Activated naive CD8-positive, alpha-beta T cell treated with anti-CD3 and anti-CD28 coated beads for 36 hours (primary cell): ENCODE measurements around the gene CSTPP1. TPM values are rescaled to one million over a fixed set of nuclear protein-coding genes. Genes with fewer than 3 reads are reported as not detected.
"Not testable (repeated sequence)": the region's sequence is repeated elsewhere in the genome, so short reads cannot be mapped to it uniquely, and the experiment has no call there.

Experiments used
- DNase-seq: peaks from one replicate; pipeline ENCODE4 v3.0.0; 2021
- H3K27ac Mint-ChIP-seq: one replicate; pipeline ENCODE4 v1.8.0; 2022; ENCODE audit warnings: mild to moderate bottlenecking, moderate library complexity, mixed read lengths
- H3K27me3 Mint-ChIP-seq: one replicate; pipeline ENCODE4 v1.8.0; 2022; ENCODE audit warnings: mild to moderate bottlenecking, mixed read lengths
- H3K36me3 Mint-ChIP-seq: one replicate; pipeline ENCODE4 v1.8.0; 2021; ENCODE audit warnings: mild to moderate bottlenecking, mixed read lengths
- H3K4me1 Mint-ChIP-seq: one replicate; pipeline ENCODE4 v1.8.0; 2021; ENCODE audit warnings: mixed read lengths
- H3K4me3 Mint-ChIP-seq: one replicate; pipeline ENCODE4 v1.8.0; 2022; ENCODE audit warnings: mild to moderate bottlenecking, moderate library complexity, mixed read lengths
- H3K9me3 Mint-ChIP-seq: one replicate; pipeline ENCODE4 v1.8.0; 2022; ENCODE audit warnings: mixed read lengths
- total RNA-seq, 2 experiments: library from RNA; stranded (reverse); gene quantifications; one replicate each; pipeline ENCODE4 v1.2.3, GENCODE V29; 2021

Gene CSTPP1
- total RNA-seq, 2 experiments from 2014 or later, result 13.0 to 15.0 TPM

- H3K4me3 Mint-ChIP-seq, H3K9me3 Mint-ChIP-seq, H3K27me3 Mint-ChIP-seq, H3K27ac Mint-ChIP-seq, H3K36me3 Mint-ChIP-seq, DNase-seq: not testable (repeated sequence)
- H3K4me1 Mint-ChIP-seq, result peaks cover 13% of the 10 kb centered on the region
Observed at GRCh38 chr11:47098223-47098622, 161.7 kb downstream of the CSTPP1 start.

- no peaks in the 10 kb centered on the region for H3K36me3 Mint-ChIP-seq
- H3K27me3 Mint-ChIP-seq, result no peaks in the 10 kb centered on the region
- DNase-seq, result no peak
- H3K4me1 Mint-ChIP-seq, result peaks cover 13% of the 10 kb centered on the region
- H3K27ac Mint-ChIP-seq, result no peak overlapping the region
- H3K4me3 Mint-ChIP-seq, result no peak overlapping the region
- H3K9me3 Mint-ChIP-seq, result no peaks in the 10 kb centered on the region
Observed at GRCh38 chr11:47099214-47099917, 162.8 kb downstream of the CSTPP1 start.

DNA sequence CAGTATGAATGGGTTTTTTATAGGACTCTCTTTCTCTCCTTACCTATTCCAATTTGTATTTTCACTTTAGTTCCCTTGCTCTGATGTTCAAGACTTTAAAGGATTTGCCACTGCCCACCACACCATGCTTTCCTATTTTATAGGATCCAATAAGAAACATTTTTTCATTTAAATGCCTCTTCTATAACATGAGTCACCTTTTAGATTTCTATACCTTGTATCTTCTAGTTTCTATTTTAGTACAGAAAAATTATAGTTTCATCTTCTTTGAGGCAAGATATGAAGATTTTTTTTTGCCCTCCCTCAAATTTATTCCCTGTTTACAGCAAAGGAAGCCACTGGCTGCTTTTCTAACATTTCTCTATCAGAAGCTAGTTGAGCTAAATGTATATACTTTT is 163.4 kb downstream of the CSTPP1 start:
- Mint-ChIP-seq H3K4me3 (no peak overlapping the region), H3K36me3 (no peaks in the 10 kb centered on the region), H3K27ac (peak overlapping the region; percentile 14), H3K9me3 (no peaks in the 10 kb centered on the region), H3K4me1 (peaks cover 13% of the 10 kb centered on the region), H3K27me3 (no peaks in the 10 kb centered on the region)
- no peak for DNase-seq

GRCh38 chr11:47101406-47101805 is 164.8 kb downstream of the CSTPP1 start:
- H3K27ac Mint-ChIP-seq, result no peak overlapping the region
- H3K4me3 Mint-ChIP-seq, result no peak overlapping the region
- no peaks in the 10 kb centered on the region for H3K27me3 Mint-ChIP-seq
- no peaks in the 10 kb centered on the region for H3K9me3 Mint-ChIP-seq
- peaks cover 13% of the 10 kb centered on the region for H3K4me1 Mint-ChIP-seq
- DNase-seq, result no peak
- no peaks in the 10 kb centered on the region for H3K36me3 Mint-ChIP-seq

DNA sequence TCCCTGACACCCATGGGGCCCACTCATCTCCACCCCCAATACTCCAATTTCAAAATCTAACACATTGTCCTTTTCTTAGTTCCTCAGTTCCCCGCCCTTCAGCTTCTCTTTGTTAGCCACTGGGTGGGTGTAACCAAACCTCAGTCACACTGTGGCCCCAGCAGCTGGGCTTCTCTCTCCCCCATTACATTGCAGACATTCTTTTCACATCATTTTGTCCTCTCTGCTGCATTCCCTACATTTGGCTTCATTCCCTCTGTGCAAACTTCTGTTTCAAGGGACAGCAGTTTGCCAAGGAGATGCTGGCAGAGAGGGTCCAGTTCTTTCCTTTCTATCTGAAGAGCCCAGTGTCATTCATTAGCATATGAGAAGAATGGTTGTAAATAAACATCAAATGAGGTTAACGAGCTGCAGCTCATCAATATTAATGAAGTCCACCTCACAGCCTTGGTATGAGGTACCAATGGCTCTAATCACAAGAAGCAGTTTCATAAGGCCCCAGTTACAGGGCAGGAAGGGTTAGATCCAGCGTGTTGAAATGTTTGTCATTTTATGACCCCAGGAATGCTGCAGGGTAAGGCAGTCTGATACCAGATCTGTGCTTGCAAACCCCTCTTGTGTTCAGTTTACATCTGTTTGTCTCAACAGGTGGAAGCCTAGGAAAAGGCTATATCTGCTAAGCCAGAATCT is 167.8 kb downstream of the CSTPP1 start:
- H3K9me3 Mint-ChIP-seq, result no peaks in the 10 kb centered on the region
- peaks cover 10% of the 10 kb centered on the region for H3K4me1 Mint-ChIP-seq
- no peaks in the 10 kb centered on the region for H3K27me3 Mint-ChIP-seq

DNA sequence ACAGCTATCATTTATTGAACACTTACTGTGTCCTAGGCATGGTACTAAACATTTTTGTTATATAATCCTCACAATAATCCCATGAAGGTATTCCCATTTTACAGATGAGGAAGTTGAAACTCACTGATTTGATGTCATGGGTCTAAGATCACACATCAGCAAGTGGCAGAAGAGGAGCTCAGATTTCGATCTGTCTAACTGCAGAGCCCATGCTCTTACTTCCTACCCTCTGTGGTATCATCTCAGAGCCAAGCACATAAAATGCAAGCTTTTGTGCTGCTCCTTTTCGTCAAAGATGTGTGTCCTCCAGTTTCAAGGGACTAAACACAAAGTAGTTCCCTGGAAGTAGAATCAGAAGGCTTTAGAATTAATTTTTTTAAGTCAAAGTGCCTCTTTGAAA is 169.0 kb downstream of the CSTPP1 start:
- no peak for DNase-seq
- H3K27me3 Mint-ChIP-seq, result no peaks in the 10 kb centered on the region
- H3K4me3 Mint-ChIP-seq, result no peak overlapping the region
- H3K4me1 Mint-ChIP-seq, result peaks cover 4% of the 10 kb centered on the region
- no peaks in the 10 kb centered on the region for H3K36me3 Mint-ChIP-seq
- no peak overlapping the region for H3K27ac Mint-ChIP-seq
- no peaks in the 10 kb centered on the region for H3K9me3 Mint-ChIP-seq

More for the DNA sequence above, 167.8 kb downstream of the CSTPP1 start:
- H3K36me3 Mint-ChIP-seq, result no peaks in the 10 kb centered on the region
- no peak overlapping the region for H3K4me3 Mint-ChIP-seq
- H3K27ac Mint-ChIP-seq, result no peak overlapping the region
- no peak for DNase-seq

DNA sequence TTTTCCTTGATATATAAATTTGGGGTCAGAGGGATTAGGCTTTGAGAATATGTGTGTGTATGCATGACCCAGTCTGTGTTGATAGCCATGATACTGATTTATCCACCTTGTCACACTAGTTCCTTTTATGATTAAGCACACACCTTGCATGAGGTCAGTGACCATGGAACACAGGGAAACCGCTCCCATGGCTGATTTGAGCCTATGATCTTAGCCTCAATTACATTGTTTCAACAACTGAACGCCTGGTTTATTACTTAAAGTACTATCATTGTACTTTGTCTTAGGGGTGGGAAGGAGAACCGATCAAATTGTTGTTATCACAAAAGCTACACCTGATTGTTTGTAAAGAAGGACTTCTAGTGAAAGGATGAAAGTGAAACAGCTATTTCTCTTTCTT is 169.4 kb downstream of the CSTPP1 start:
- H3K4me1 Mint-ChIP-seq, result peaks cover 3% of the 10 kb centered on the region
- no peaks in the 10 kb centered on the region for H3K36me3 Mint-ChIP-seq
- H3K27me3 Mint-ChIP-seq, result no peaks in the 10 kb centered on the region
- H3K9me3 Mint-ChIP-seq, result no peaks in the 10 kb centered on the region
- H3K4me3 Mint-ChIP-seq, result no peak overlapping the region
- no peak overlapping the region for H3K27ac Mint-ChIP-seq
- DNase-seq, result no peak

- H3K36me3 Mint-ChIP-seq, result no peaks in the 10 kb centered on the region
Observed at GRCh38 chr11:47106798-47107411, 170.3 kb downstream of the CSTPP1 start.

GRCh38 chr11:47107744-47108143 is 171.2 kb downstream of the CSTPP1 start:
- DNase-seq, result no peak
- H3K4me1 Mint-ChIP-seq, result no peaks in the 10 kb centered on the region
- H3K9me3 Mint-ChIP-seq, result no peaks in the 10 kb centered on the region
- no peak overlapping the region for H3K27ac Mint-ChIP-seq
- H3K4me3 Mint-ChIP-seq, result no peak overlapping the region
- H3K27me3 Mint-ChIP-seq, result no peaks in the 10 kb centered on the region
- no peaks in the 10 kb centered on the region for H3K36me3 Mint-ChIP-seq

More at GRCh38 chr11:47106798-47107411, 170.3 kb downstream of the CSTPP1 start:
- H3K27ac Mint-ChIP-seq, result no peak overlapping the region
- H3K4me1 Mint-ChIP-seq, result no peaks in the 10 kb centered on the region
- H3K9me3 Mint-ChIP-seq, result no peaks in the 10 kb centered on the region
- H3K27me3 Mint-ChIP-seq, result no peaks in the 10 kb centered on the region
- no peak overlapping the region for H3K4me3 Mint-ChIP-seq
- DNase-seq, result no peak

GRCh38 chr11:47108214-47108613 is 171.7 kb downstream of the CSTPP1 start:
- Mint-ChIP-seq H3K27me3 (no peaks in the 10 kb centered on the region), H3K9me3 (no peaks in the 10 kb centered on the region), H3K27ac (no peak overlapping the region), H3K36me3 (no peaks in the 10 kb centered on the region), H3K4me3 (no peak overlapping the region), H3K4me1 (no peaks in the 10 kb centered on the region)
- no peak for DNase-seq

GRCh38 chr11:47109051-47109726 is 172.6 kb downstream of the CSTPP1 start:
- Mint-ChIP-seq H3K4me1 (no peaks in the 10 kb centered on the region), H3K36me3 (no peaks in the 10 kb centered on the region), H3K9me3 (no peaks in the 10 kb centered on the region), H3K4me3 (no peak overlapping the region), H3K27me3 (no peaks in the 10 kb centered on the region), H3K27ac (no peak overlapping the region)
- no peak for DNase-seq

- Mint-ChIP-seq H3K4me3 (no peak overlapping the region), H3K36me3 (no peaks in the 10 kb centered on the region), H3K9me3 (no peaks in the 10 kb centered on the region), H3K27ac (no peak overlapping the region), H3K4me1 (no peaks in the 10 kb centered on the region), H3K27me3 (no peaks in the 10 kb centered on the region)
- no peak for DNase-seq
Observed at GRCh38 chr11:47109727-47110246, 173.2 kb downstream of the CSTPP1 start.

DNA sequence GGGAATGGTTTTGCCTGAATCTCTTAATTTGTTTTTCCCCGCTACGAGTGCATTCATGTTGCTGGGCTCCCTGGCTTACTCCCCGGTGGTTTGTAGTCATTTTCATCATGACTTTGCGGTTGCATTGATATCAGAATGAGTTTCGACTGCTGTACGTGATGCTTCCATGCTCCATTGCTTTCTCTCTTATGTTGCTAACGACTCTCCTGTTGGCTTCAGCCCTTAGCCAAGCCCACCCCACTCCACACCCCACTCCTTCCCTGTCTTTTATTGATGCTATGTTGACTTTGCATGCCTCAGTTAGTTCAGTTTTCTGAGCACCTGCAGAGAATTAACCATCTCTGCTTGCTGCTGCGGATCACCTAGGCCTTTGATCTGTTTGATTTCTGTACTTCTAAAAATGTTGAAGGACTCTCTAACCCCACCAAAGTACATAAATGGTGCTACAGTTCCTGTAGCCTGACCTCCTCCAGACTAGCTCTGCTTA is 174.8 kb downstream of the CSTPP1 start:
- H3K4me3 Mint-ChIP-seq, result no peak overlapping the region
- peaks cover 3% of the 10 kb centered on the region for H3K4me1 Mint-ChIP-seq
- H3K27ac Mint-ChIP-seq, result no peak overlapping the region
- H3K9me3 Mint-ChIP-seq, result no peaks in the 10 kb centered on the region
- no peaks in the 10 kb centered on the region for H3K36me3 Mint-ChIP-seq
- H3K27me3 Mint-ChIP-seq, result no peaks in the 10 kb centered on the region
- no peak for DNase-seq

DNA sequence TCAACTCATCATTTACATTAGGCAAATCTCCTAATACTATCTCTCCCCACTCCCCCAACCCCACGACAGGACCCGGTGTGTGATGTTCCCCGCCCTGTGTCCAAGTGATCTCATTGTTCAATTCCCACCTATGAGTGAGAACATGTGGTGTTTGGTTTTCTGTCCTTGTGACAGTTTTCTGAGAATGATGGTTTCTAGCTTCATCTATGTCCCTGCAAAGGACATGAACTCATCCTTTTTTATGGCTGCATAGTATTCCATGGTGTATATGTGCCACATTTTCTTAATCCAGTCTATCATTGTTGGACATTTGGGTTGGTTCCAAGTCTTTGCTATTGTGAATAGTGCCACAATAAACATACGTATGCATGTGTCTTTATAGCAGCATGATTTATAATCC is 176.4 kb downstream of the CSTPP1 start:
- H3K9me3 Mint-ChIP-seq, H3K36me3 Mint-ChIP-seq, H3K27me3 Mint-ChIP-seq, DNase-seq, H3K4me3 Mint-ChIP-seq, H3K27ac Mint-ChIP-seq, H3K4me1 Mint-ChIP-seq: not testable (repeated sequence)
